B cell (primary cell): ENCODE results near the gene PUM1. TPM values are rescaled to one million over a fixed set of nuclear protein-coding genes. Genes with fewer than 3 reads are reported as not detected.

Experiments used
- ATAC-seq: fragments of 200-7000 bp; cut with Tn5 transposase; one replicate; pipeline ENCODE4 v1.10.0; 2021; ENCODE audit warnings: low read depth, mild to moderate bottlenecking, moderate number of reproducible peaks, moderate library complexity
- CTCF ChIA-PET: fragments of 350-600 bp; sonication (Branson Sonifier 250); formaldehyde crosslinking; loops from one replicate; lab custom pipeline; 2021; ENCODE audit warnings: antibody characterized with exemption, inconsistent platforms; lab: Charles Lee
- POLR2A ChIA-PET: fragments of 350-600 bp; sonication (Branson Sonifier 250); formaldehyde crosslinking; loops from one replicate; lab custom pipeline; 2021; ENCODE audit warnings: antibody characterized with exemption; lab: Charles Lee
- DNase-seq: peaks from one replicate; pipeline ENCODE4 v3.0.0; 2013
- H2AFZ ChIP-seq: 2 replicates; pipeline ENCODE4 v1.6.1; 2012; ENCODE audit warnings: mild to moderate bottlenecking, low read depth, low read length; ENCODE audit not compliant: insufficient read depth, poor library complexity, severe bottlenecking
- H3K27ac ChIP-seq, 2 donors: 1 replicate in 1 of 2; 2 replicates in 1 of 2; pipeline ENCODE4 v1.5.1; 2012 to 2013; ENCODE audit warnings: low read length in 2 of 2, mild to moderate bottlenecking in 2 of 2, moderate library complexity in 1 of 2
- H3K27me3 ChIP-seq, 4 experiments: fragments of 200-600 bp in 1 of 4; sonication (generic) in 1 of 4; replicated peaks in 1 of 4; 1 replicate in 2 of 4; 2 replicates in 2 of 4; pipeline versions ENCODE4 v1.6.1 to v1.7.0; 2013 to 2016; ENCODE audit warnings: low read length in 3 of 4, mild to moderate bottlenecking in 2 of 4, mixed read lengths in 1 of 4, moderate library complexity in 1 of 4; ENCODE audit not compliant: insufficient read depth in 4 of 4, control insufficient read depth in 3 of 4; ENCODE audit errors: control extremely low read depth in 1 of 4
- H3K36me3 ChIP-seq, 2 experiments: replicated peaks in 1 of 2; 1 replicate in 1 of 2; 2 replicates in 1 of 2; pipeline versions ENCODE4 v1.6.1 to v1.7.1; 2013; ENCODE audit warnings: low read length in 1 of 2; ENCODE audit not compliant: insufficient read depth in 2 of 2, control insufficient read depth in 1 of 2; ENCODE audit errors: control extremely low read depth in 1 of 2, extremely low read depth in 1 of 2
- H3K4me1 ChIP-seq, 2 donors: fragments of 200-600 bp in 1 of 2; sonication (generic) in 1 of 2; 1 replicate in 1 of 2; 2 replicates in 1 of 2; pipeline versions ENCODE4 v1.5.1 to v1.6.1; 2013 to 2017; ENCODE audit warnings: low read length in 2 of 2; ENCODE audit not compliant: control insufficient read depth in 2 of 2, insufficient read depth in 2 of 2
- H3K4me2 ChIP-seq: replicated peaks from 2 replicates; pipeline ENCODE3; 2012; ENCODE audit warnings: mild to moderate bottlenecking, low read depth, low read length; ENCODE audit not compliant: poor library complexity, severe bottlenecking
- H3K4me3 ChIP-seq, 5 experiments: fragments of 200-600 bp in 1 of 5; sonication (generic) in 1 of 5; 1 replicate in 3 of 5; 2 replicates in 2 of 5; pipeline versions ENCODE4 v1.5.1 to v1.7.0; 2011 to 2016; ENCODE audit warnings: low read length in 4 of 5, mild to moderate bottlenecking in 4 of 5, low read depth in 2 of 5, control low read depth in 1 of 5, moderate library complexity in 1 of 5; ENCODE audit not compliant: insufficient read depth in 1 of 5; ENCODE audit errors: control extremely low read depth in 1 of 5, extremely low read depth in 1 of 5
- H3K79me2 ChIP-seq: fragments of 200-600 bp; sonication (generic); one replicate; pipeline ENCODE4 v1.6.0; 2016; ENCODE audit warnings: low read length; ENCODE audit not compliant: control insufficient read depth, insufficient read depth
- H3K9ac ChIP-seq: fragments of 200-600 bp; sonication (generic); 2 replicates; pipeline ENCODE4 v1.6.1; 2017; ENCODE audit warnings: mild to moderate bottlenecking, low read length, moderate library complexity
- H3K9me3 ChIP-seq, 3 donors: one replicate each; pipeline versions ENCODE4 v1.6.1 to v1.7.1; 2013; ENCODE audit warnings: low read length in 2 of 3; ENCODE audit not compliant: control insufficient read depth in 2 of 3, insufficient read depth in 1 of 3; ENCODE audit errors: control extremely low read depth in 1 of 3
- H4K20me1 ChIP-seq: 2 replicates; pipeline ENCODE4 v1.6.0; 2012; ENCODE audit warnings: mild to moderate bottlenecking, low read length; ENCODE audit not compliant: insufficient read depth, control insufficient read depth, poor library complexity, severe bottlenecking
- H3K27ac Mint-ChIP-seq: one replicate; pipeline ENCODE4 v1.8.0; 2021; ENCODE audit warnings: mixed read lengths
- H3K27me3 Mint-ChIP-seq: one replicate; pipeline ENCODE4 v1.8.0; 2021; ENCODE audit warnings: mixed read lengths
- H3K4me1 Mint-ChIP-seq: one replicate; pipeline ENCODE4 v1.8.0; 2021; ENCODE audit warnings: mixed read lengths
- H3K4me3 Mint-ChIP-seq: one replicate; pipeline ENCODE4 v1.8.0; 2021; ENCODE audit warnings: mixed read lengths
- H3K9me3 Mint-ChIP-seq: one replicate; pipeline ENCODE4 v1.8.0; 2022; ENCODE audit warnings: mixed read lengths; ENCODE audit not compliant: insufficient read depth
- CTCF ChIP-seq: fragments of 200-600 bp; IDR thresholded peaks from one replicate; pipeline ENCODE4 v1.8.0; 2022; ENCODE audit warnings: antibody characterized with exemption, mild to moderate bottlenecking
- EZH2 ChIP-seq: IDR thresholded peaks from 2 replicates; pipeline ENCODE4 v1.6.1; 2012; ENCODE audit warnings: borderline replicate concordance, low read depth, mild to moderate bottlenecking, moderate library complexity, low read length; ENCODE audit not compliant: insufficient read depth, poor library complexity, severe bottlenecking
- WGBS: methylation state at CpG from one replicate; pipeline ENCODE4 v1.1.5; 2013; ENCODE audit warnings: missing lambda C conversion rate; ENCODE audit not compliant: insufficient coverage; 5-methylcytosine and 5-hydroxymethylcytosine counted together
- intact Hi-C: fragments of 100-400 bp; cut with micrococcal nuclease; formaldehyde crosslinking; loops from one replicate; pipeline ENCODE4 v1.10.0; 2022
- polyA plus RNA-seq: library from polyadenylated mRNA; depleted of rRNA; stranded (reverse); fragments of >200 nt; gene quantifications from 2 replicates; pipeline ENCODE4 v1.2.3, GENCODE V29; 2012
- total RNA-seq, 2 donors: library from RNA; stranded (reverse); fragments of 120-200 nt in 1 of 2; gene quantifications; 1 replicate in 1 of 2; 2 replicates in 1 of 2; pipeline versions ENCODE4 v1.2.3 to v1.2.4, GENCODE V29; 2013 to 2022

The PUM1 gene
- total and polyA plus RNA-seq, 2 donors (not counting 1 experiment from before 2014, with no cell fraction given) = 52.8 to 177 TPM

- ATAC-seq (no peak), DNase-seq (no peak)
- Histone ChIP-seq H3K27ac (no peak overlapping the region), H3K4me1 (peaks cover 8 to 10% of the 10 kb centered on the region in 2 donors), H2AFZ (no peak overlapping the region), H3K9me3 (peaks cover 0 to 3% (median 0%) of the 10 kb centered on the region in 3 donors), H3K79me2 (no peaks in the 10 kb centered on the region), H3K36me3 (no peaks in the 10 kb centered on the region), H3K27me3 (peaks cover 0 to 19% (median 8%) of the 10 kb centered on the region in 4 experiments), H3K4me2 (peak overlapping the region; percentile 18), H4K20me1 (no peaks in the 10 kb centered on the region), H3K4me3 (no peak overlapping the region), H3K9ac (no peak overlapping the region)
- CTCF ChIA-PET = interaction anchor here (2.1 kb wide), 2 partner anchors 13 to 96 kb away, joined by 7 to 9 read pairs; no protein-coding TSS in a partner anchor
- Mint-ChIP-seq H3K27me3 (peaks cover 30% of the 10 kb centered on the region), H3K9me3 (no peaks in the 10 kb centered on the region), H3K4me3 (no peak overlapping the region), H3K27ac (no peak overlapping the region), H3K4me1 (peaks cover 14% of the 10 kb centered on the region)
- POLR2A ChIA-PET = interaction anchor here (1.0 kb wide), 1 partner anchor 167 kb away, joined by 3 read pairs; no protein-coding TSS in a partner anchor
- TF ChIP-seq CTCF (no peak), EZH2 (no peak)
- 95% methylated on average over 8 of the region's 10 CpGs for WGBS
- intact Hi-C loops = no loop called here
These were observed 167.3 kb downstream of the PUM1 start for GRCh38 chr1:30898031-30898815.

DNA sequence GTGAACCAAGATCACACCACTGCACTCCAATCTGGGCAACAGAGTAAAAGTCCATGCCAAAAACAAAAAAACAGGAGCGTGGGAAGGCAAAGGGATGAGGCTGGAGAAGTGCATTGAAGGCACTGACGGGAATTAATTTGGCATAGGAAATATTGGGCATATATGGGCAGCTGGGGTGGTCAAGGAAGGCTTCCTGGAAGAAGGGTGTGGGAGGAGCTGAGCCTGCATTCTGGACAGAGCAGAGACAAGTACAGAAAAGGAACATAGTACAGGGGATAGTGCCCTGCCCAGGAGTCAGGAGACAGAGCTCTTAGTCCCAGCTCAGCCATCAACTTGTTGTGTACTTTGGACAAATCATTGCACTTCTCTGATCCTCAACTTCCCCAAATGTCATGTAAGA is 168.6 kb downstream of the PUM1 start:
- H3K4me1 Mint-ChIP-seq = peaks cover 16% of the 10 kb centered on the region

More for the DNA sequence above, 168.6 kb downstream of the PUM1 start:
- peaks cover 12 to 14% of the 10 kb centered on the region in 2 donors for H3K4me1 ChIP-seq
- H2AFZ ChIP-seq = no peak overlapping the region
- peaks cover 30% of the 10 kb centered on the region for H3K27me3 Mint-ChIP-seq
- DNase-seq (no peak), ATAC-seq (no peak)
- WGBS = 92% methylated on average over 2 of the region's 2 CpGs
- H3K4me3 ChIP-seq = no peak overlapping the region
- H3K4me3 Mint-ChIP-seq = no peak overlapping the region
- H3K79me2 ChIP-seq = no peaks in the 10 kb centered on the region
- no peaks in the 10 kb centered on the region for H3K36me3 ChIP-seq
- CTCF ChIA-PET = interaction anchor here (2.1 kb wide), 1 partner anchor 95 kb away, joined by 9 read pairs; no protein-coding TSS in a partner anchor
- no peaks in the 10 kb centered on the region for H3K9me3 Mint-ChIP-seq
- no peak for TF ChIP-seq CTCF
- no peak overlapping the region for H3K27ac ChIP-seq
- no peaks in the 10 kb centered on the region for H4K20me1 ChIP-seq
- POLR2A ChIA-PET = no interaction called here
- H3K27me3 ChIP-seq = peaks cover 0 to 20% (median 11%) of the 10 kb centered on the region in 4 experiments
- intact Hi-C loops = no loop called here
- peaks cover 0 to 3% (median 0%) of the 10 kb centered on the region in 3 donors for H3K9me3 ChIP-seq
- H3K27ac Mint-ChIP-seq = no peak overlapping the region
- no peak overlapping the region for H3K4me2 ChIP-seq
- no peak overlapping the region for H3K9ac ChIP-seq
